T-cell (primary cell): Measurements from ENCODE around the gene MEN1. TPM values are rescaled to one million over a fixed set of nuclear protein-coding genes. Genes with fewer than 3 reads are reported as not detected.
A peak's percentile ranks its signal among the peaks of the same experiment; 100 is the strongest.

Source experiments
- ATAC-seq, 4 experiments: fragments of 200-7000 bp in 3 of 4; fragments of 150-1000 bp in 1 of 4; cut with Tn5 transposase; replicated peaks in 1 of 4; 1 replicate in 3 of 4; 2 replicates in 1 of 4; pipeline ENCODE4 v1.10.0; 2021; ENCODE audit warnings: moderate library complexity in 3 of 4, mild to moderate bottlenecking in 2 of 4, moderate number of reproducible peaks in 1 of 4
- CTCF ChIA-PET, 2 donors: fragments of 300-600 bp; sonication (Branson Sonifier 250); formaldehyde crosslinking; loops; one replicate each; lab custom pipeline; 2022; ENCODE audit warnings: antibody characterized with exemption in 2 of 2; lab: Charles Lee
- POLR2A ChIA-PET, 2 donors: fragments of 300-600 bp; sonication (Branson Sonifier 250); formaldehyde crosslinking; loops; one replicate each; lab custom pipeline; 2022; ENCODE audit warnings: antibody characterized with exemption in 2 of 2; lab: Charles Lee
- DNase-seq, 35 experiments: peaks; one replicate each; pipeline versions ENCODE4 v3.0.0 to v3.0.0-alpha.2; 2013 to 2023
- H3K27ac ChIP-seq: one replicate; pipeline ENCODE4 v1.5.1; 2013; ENCODE audit warnings: low read length
- H3K27me3 ChIP-seq, 2 experiments: replicated peaks in 1 of 2; 1 replicate in 1 of 2; 2 replicates in 1 of 2; pipeline versions ENCODE4 v1.6.1 to v1.7.0; 2013; ENCODE audit warnings: low read length in 1 of 2, mixed read lengths in 1 of 2; ENCODE audit not compliant: control insufficient read depth in 2 of 2, insufficient read depth in 2 of 2; ENCODE audit errors: extremely low read depth in 1 of 2
- H3K36me3 ChIP-seq, 2 donors: 1 replicate in 1 of 2; 2 replicates in 1 of 2; pipeline versions ENCODE4 v1.6.1 to v1.7.0; 2013; ENCODE audit warnings: low read length in 1 of 2; ENCODE audit not compliant: control insufficient read depth in 2 of 2, insufficient read depth in 1 of 2; ENCODE audit errors: extremely low read depth in 1 of 2
- H3K4me1 ChIP-seq, 2 experiments: 1 replicate in 1 of 2; 2 replicates in 1 of 2; pipeline versions ENCODE4 v1.6.1 to v1.7.0; 2013; ENCODE audit warnings: low read length in 2 of 2, mixed read lengths in 1 of 2; ENCODE audit not compliant: insufficient read depth in 2 of 2, control insufficient read depth in 1 of 2; ENCODE audit errors: extremely low read depth in 1 of 2
- H3K4me3 ChIP-seq, 2 donors: 1 replicate in 1 of 2; 2 replicates in 1 of 2; pipeline versions ENCODE4 v1.5.1 to v1.7.0; 2013; ENCODE audit warnings: mild to moderate bottlenecking in 2 of 2, low read length in 1 of 2, moderate library complexity in 1 of 2; ENCODE audit not compliant: control insufficient read depth in 1 of 2; ENCODE audit errors: extremely low read depth in 1 of 2
- H3K9me3 ChIP-seq: 2 replicates; pipeline ENCODE4 v1.7.0; 2013
- H3K27ac Mint-ChIP-seq, 2 donors: one replicate each; pipeline ENCODE4 v1.8.0; 2020 to 2021; ENCODE audit warnings: mild to moderate bottlenecking in 2 of 2, mixed read lengths in 2 of 2
- H3K27me3 Mint-ChIP-seq, 2 donors: one replicate each; pipeline ENCODE4 v1.8.0; 2021 to 2022; ENCODE audit warnings: mixed read lengths in 2 of 2
- H3K36me3 Mint-ChIP-seq: one replicate; pipeline ENCODE4 v1.8.0; 2021; ENCODE audit warnings: mixed read lengths
- H3K4me1 Mint-ChIP-seq, 3 donors: one replicate each; pipeline ENCODE4 v1.8.0; 2020 to 2022; ENCODE audit warnings: mixed read lengths in 3 of 3, mild to moderate bottlenecking in 1 of 3
- H3K4me3 Mint-ChIP-seq, 3 donors: one replicate each; pipeline ENCODE4 v1.8.0; 2020 to 2022; ENCODE audit warnings: mild to moderate bottlenecking in 3 of 3, mixed read lengths in 3 of 3, moderate library complexity in 3 of 3
- H3K9me3 Mint-ChIP-seq, 3 donors: one replicate each; pipeline ENCODE4 v1.8.0; 2020 to 2022; ENCODE audit warnings: mixed read lengths in 3 of 3
- WGBS: methylation state at CpG from one replicate; pipeline ENCODE4 v1.1.5; 2013; ENCODE audit warnings: missing lambda C conversion rate; ENCODE audit not compliant: insufficient coverage; 5-methylcytosine and 5-hydroxymethylcytosine counted together
- total RNA-seq, 35 experiments: library from RNA in 6 of 35; stranded (reverse) in 6 of 35; fragments of 120-200 nt in 1 of 35; gene quantifications; one replicate each; pipeline versions ENCODE4 v1.2.1 to v1.2.4 and lab custom pipeline; 2013 to 2026

Gene MEN1
- total RNA-seq, 5 donors from 2014 or later (not counting 1 experiment from before 2014, with no cell fraction given) = 31.7 to 62.0 (median 49.6) TPM

DNA sequence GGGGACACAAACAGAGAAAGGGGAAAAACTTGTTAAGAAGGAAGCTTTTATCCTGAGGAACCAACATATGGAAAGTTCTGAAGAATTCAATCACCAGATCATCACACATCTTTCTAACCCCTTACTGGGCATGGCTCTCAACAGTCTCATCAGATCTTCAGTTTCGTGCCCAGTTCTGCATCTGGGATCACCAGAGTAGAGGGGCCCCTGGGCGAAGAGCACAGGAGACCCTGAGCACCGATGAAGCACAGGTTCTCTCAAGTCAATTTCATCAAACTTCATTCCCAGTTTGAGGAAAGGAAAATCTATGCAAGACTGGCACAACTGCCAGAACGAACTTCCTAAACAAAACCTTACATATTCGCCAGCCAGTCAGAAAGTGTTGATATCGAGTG lies 42.1 kb downstream of the MEN1 start:
- H3K27ac ChIP-seq = peak overlapping the region; percentile 60
- ChIA-PET CTCF (interaction anchor here in 1 of 2 donors (1.3 kb wide), 1 partner anchor 10 kb away, joined by 4 read pairs; the partner anchor contains the start of gene SF1), POLR2A (interaction anchor here (0.6 to 0.9 kb wide), 5 partner anchors 8 to 1851 kb away, joined by 3 to 6 read pairs (median 3); partner anchors contain the start of gene SF1 (in 1 of the 2))
- H3K4me1 ChIP-seq = peaks cover 57 to 87% of the 10 kb centered on the region in 2 experiments
- H3K27me3 ChIP-seq = no peaks in the 10 kb centered on the region
- DNase-seq (no peak), ATAC-seq (no peak)
- H3K36me3 ChIP-seq = peaks cover 8 to 87% of the 10 kb centered on the region in 2 donors
- Mint-ChIP-seq H3K4me3 (peak overlapping the region in 1 of 3 donors; percentile 86), H3K36me3 (peaks cover 81% of the 10 kb centered on the region), H3K9me3 (no peaks in the 10 kb centered on the region), H3K27me3 (no peaks in the 10 kb centered on the region), H3K27ac (peak overlapping the region; percentile 93 to 94), H3K4me1 (peaks cover 90 to 95% (median 93%) of the 10 kb centered on the region in 3 donors)
- WGBS = 80% methylated on average over 2 of the region's 6 CpGs
- no peaks in the 10 kb centered on the region for H3K9me3 ChIP-seq
- no peak overlapping the region for H3K4me3 ChIP-seq

DNA sequence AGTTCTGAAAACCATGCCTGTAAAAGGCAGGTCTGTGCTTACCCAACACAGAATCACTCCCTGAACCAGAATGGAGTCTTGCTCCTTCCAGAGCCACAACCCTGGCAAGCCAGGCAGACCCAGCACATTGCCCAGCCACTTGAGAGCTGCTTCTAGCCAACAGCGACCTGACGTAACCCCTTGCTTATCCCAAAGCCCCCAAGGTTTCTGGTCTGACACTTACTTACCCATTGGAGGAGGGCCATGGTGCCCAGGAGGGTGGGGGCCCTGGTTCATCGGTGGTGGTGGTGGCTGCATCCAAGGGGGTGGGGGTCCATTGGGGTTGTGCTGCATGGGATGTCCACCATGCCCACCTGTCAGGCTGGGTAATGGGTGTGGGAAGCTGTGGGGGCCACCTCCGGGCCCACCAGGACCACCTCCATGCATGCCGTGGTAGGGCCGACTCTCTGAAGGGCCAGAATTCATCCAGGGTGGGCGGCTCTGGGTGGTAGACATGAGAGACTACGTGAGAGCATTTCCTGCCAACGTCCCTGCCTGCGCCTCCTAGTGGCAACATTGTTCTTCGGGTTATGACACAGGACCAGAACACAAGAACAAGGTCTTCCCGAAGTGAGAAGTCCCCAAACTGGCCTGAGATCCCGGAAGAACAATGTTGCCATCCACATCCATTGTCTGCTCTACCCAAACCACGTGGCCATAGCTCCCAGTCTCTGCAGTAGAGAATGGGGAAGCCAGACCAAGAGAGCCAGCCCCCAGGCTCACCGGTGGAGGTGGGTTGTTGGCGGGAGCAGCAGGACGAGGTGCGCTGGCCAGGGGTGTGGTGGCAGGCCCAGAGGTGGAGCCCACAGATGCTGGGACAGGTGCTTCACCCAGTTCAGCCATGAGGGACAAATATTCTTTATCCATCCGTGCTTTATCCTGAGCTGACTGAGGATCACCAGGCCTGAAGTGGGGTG lies 42.7 kb downstream of the MEN1 start:
- ChIA-PET POLR2A (interaction anchor here (0.6 to 0.9 kb wide), 5 partner anchors 9 to 1852 kb away, joined by 3 to 6 read pairs (median 3); partner anchors contain the start of gene SF1 (in 1 of the 2)), CTCF (interaction anchor here in 1 of 2 donors (1.3 kb wide), 1 partner anchor 11 kb away, joined by 4 read pairs; the partner anchor contains the start of gene SF1)
- Mint-ChIP-seq H3K27ac (peak overlapping the region; percentile 93 to 94), H3K36me3 (peaks cover 81% of the 10 kb centered on the region), H3K9me3 (no peaks in the 10 kb centered on the region), H3K4me3 (peak overlapping the region; percentile 47 to 86 (median 47)), H3K27me3 (no peaks in the 10 kb centered on the region), H3K4me1 (peaks cover 90 to 95% (median 93%) of the 10 kb centered on the region in 3 donors)
- H3K36me3 ChIP-seq = peaks cover 8 to 84% of the 10 kb centered on the region in 2 donors
- H3K9me3 ChIP-seq = no peaks in the 10 kb centered on the region
- peak overlapping the region; percentile 60 for H3K27ac ChIP-seq
- peak overlapping the region in 1 of 2 donors; percentile 3 for H3K4me3 ChIP-seq
- peak; percentile 57 to 89 (median 79) for DNase-seq
- no peaks in the 10 kb centered on the region for H3K27me3 ChIP-seq
- H3K4me1 ChIP-seq = peaks cover 57 to 87% of the 10 kb centered on the region in 2 experiments
- WGBS = 9% methylated on average over 9 of the region's 19 CpGs
- peak; percentile 22 to 25 (median 24) for ATAC-seq

DNA sequence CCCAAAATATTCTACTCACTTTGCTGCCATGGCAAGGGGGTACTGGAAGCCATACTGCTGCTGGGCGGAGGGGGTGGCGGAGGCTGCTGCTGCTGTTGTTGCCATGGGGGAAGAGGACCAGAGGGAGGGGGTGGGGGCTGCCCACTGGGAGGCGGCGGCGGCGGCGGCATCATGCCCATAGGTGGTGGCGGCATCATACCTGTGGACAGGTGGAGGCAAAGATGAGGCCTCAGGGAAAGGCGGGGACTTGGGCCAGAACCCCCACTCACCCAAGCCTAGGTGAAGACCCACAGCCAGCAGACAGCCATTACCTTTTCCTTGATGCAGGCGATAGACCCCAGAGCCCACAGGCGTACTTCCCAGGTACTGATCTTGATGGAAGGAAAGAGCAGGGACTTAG lies 43.5 kb downstream of the MEN1 start:
- H3K36me3 ChIP-seq = peaks cover 8 to 83% of the 10 kb centered on the region in 2 donors
- peaks cover 90 to 95% (median 93%) of the 10 kb centered on the region in 3 donors for H3K4me1 Mint-ChIP-seq
- H3K27ac ChIP-seq = peak overlapping the region; percentile 60
- ATAC-seq (no peak), DNase-seq (no peak)
- H3K9me3 ChIP-seq = no peaks in the 10 kb centered on the region
- H3K27me3 ChIP-seq = no peaks in the 10 kb centered on the region
- CTCF ChIA-PET = no interaction called here
- 93% methylated on average over 4 of the region's 11 CpGs for WGBS
- peak overlapping the region in 1 of 3 donors; percentile 86 for H3K4me3 Mint-ChIP-seq
- peaks cover 80% of the 10 kb centered on the region for H3K36me3 Mint-ChIP-seq
- peak overlapping the region; percentile 93 to 94 for H3K27ac Mint-ChIP-seq
- no peaks in the 10 kb centered on the region for H3K9me3 Mint-ChIP-seq
- H3K27me3 Mint-ChIP-seq = no peaks in the 10 kb centered on the region
- peaks cover 56 to 91% of the 10 kb centered on the region in 2 experiments for H3K4me1 ChIP-seq
- no peak overlapping the region for H3K4me3 ChIP-seq
- POLR2A ChIA-PET = no interaction called here

DNA sequence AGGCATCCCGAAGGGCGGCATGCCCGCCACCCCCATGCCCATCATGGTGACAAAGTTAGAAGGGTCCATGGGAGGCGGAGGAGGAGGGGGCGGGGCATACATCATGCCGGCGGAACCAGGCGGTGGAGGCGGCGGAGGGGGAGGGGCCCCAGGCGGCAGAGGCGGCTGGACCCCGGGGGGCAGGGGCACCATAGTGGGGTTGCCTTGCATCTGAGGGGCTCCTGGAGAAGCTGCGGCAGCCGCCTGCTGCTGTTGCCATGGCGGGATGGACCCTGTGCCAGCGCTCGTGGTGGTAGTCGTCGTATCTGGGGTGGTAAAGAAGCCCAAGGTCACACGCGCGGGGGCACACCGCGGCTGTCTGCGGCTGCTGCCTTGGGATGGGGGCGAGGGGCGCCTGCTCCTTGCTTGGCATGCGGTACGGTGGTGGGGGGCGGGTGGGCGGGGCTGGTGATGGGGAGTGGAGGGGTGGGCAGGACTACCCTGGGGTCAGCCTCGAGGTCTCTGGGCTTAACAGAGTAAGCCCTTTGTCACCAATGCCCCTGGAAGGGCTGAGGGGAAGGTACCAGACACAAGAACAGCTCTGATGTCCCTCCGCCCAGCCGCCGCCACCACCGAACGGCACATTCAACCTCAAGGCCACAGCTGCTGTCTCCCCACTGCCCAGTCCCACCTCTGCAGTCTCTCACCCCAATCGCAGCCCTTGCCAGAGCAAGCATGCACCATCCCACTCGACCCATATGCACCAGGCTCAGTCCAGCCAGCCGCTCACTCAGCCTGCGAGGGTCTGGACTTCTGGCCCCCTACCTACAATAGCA lies 44.3 kb downstream of the MEN1 start:
- Histone ChIP-seq H3K27me3 (no peaks in the 10 kb centered on the region), H3K27ac (no peak overlapping the region), H3K4me1 (peaks cover 58 to 96% of the 10 kb centered on the region in 2 experiments), H3K36me3 (peaks cover 11 to 79% of the 10 kb centered on the region in 2 donors), H3K9me3 (no peaks in the 10 kb centered on the region), H3K4me3 (no peak overlapping the region)
- ATAC-seq (no peak), DNase-seq (no peak)
- Mint-ChIP-seq H3K9me3 (no peaks in the 10 kb centered on the region), H3K27me3 (no peaks in the 10 kb centered on the region), H3K27ac (peak overlapping the region; percentile 88 to 97), H3K36me3 (peaks cover 72% of the 10 kb centered on the region), H3K4me3 (peak overlapping the region in 2 of 3 donors; percentile 37 to 86), H3K4me1 (peaks cover 90 to 95% (median 92%) of the 10 kb centered on the region in 3 donors)
- 82% methylated on average over 11 of the region's 42 CpGs for WGBS
- ChIA-PET CTCF (interaction anchor here in 1 of 2 donors (0.9 kb wide), 1 partner anchor 10 kb away, joined by 4 read pairs; no protein-coding TSS in a partner anchor), POLR2A (interaction anchor here in 1 of 2 donors (0.6 to 1.5 kb wide), 2 partner anchors 9 to 19 kb away, joined by 4 to 12 read pairs; no protein-coding TSS in a partner anchor)

DNA sequence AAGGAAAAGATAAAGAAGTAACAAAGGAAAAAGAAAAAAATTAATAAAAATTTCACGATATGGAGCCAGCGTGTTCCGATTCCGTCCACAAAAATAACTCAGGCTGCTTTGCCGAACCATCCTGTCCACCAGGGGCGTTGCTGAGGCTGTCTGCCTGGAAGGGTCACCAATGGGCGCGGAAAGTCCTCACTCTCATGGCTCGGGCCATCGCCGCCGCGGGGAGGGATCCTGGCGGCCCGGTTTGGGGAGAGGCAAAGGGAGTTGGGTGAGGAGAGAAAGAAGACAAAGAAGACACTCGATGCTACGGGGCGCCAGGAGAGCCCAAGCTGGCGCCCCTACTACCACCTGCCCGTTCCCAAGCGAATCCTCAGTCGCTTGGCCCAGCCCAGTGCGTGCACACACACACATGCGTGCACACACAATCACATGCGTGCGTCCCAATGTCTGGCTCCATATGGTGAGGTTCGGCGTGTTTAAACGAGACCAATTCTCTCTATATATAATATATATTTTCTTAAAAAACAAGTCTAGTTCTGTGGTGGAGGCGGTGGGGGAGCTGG lies 45.0 kb downstream of the MEN1 start:
- ChIA-PET POLR2A (interaction anchor here (1.5 to 2.2 kb wide), 2 partner anchors 13 to 18 kb away, joined by 12 to 17 read pairs; partner anchors contain the start of gene SF1 (in 1 of the 2)), CTCF (interaction anchor here in 1 of 2 donors (1.6 kb wide), 1 partner anchor 13 kb away, joined by 8 read pairs; the partner anchor contains the start of gene SF1)
- DNase-seq (no peak), ATAC-seq (no peak)
- H3K9me3 Mint-ChIP-seq = no peaks in the 10 kb centered on the region
- peak overlapping the region; percentile 74 for H3K27ac ChIP-seq
- WGBS = 93% methylated on average over 8 of the region's 30 CpGs
- H3K9me3 ChIP-seq = no peaks in the 10 kb centered on the region
- H3K4me3 ChIP-seq = no peak overlapping the region
- peaks cover 65% of the 10 kb centered on the region for H3K36me3 Mint-ChIP-seq
- H3K4me1 ChIP-seq = peaks cover 64 to 98% of the 10 kb centered on the region in 2 experiments
- peaks cover 90 to 95% (median 92%) of the 10 kb centered on the region in 3 donors for H3K4me1 Mint-ChIP-seq
- H3K36me3 ChIP-seq = peaks cover 11 to 75% of the 10 kb centered on the region in 2 donors
- H3K27ac Mint-ChIP-seq = peak overlapping the region; percentile 88 to 97
- no peaks in the 10 kb centered on the region for H3K27me3 ChIP-seq
- H3K27me3 Mint-ChIP-seq = no peaks in the 10 kb centered on the region
- H3K4me3 Mint-ChIP-seq = peak overlapping the region; percentile 70 to 86 (median 76)
